Left cardiac atrium (tissue), 4 donors: ENCODE measurements around the gene RNF111. TPM values are rescaled to one million over a fixed set of nuclear protein-coding genes. Genes with fewer than 3 reads are reported as not detected.
"Not testable (repeated sequence)": the region's sequence is repeated elsewhere in the genome, so short reads cannot be mapped to it uniquely, and the experiment has no call there.

Source experiments
- ATAC-seq, 2 donors: fragments of 200-7000 bp; cut with Tn5 transposase; one replicate each; pipeline ENCODE4 v1.9.1; 2020; ENCODE audit warnings: mild to moderate bottlenecking in 2 of 2, moderate library complexity in 2 of 2
- DNase-seq: peaks from one replicate; pipeline ENCODE4 v3.0.0-alpha.2; 2020
- intact Hi-C, 2 donors: fragments of 100-400 bp; cut with DNase I; formaldehyde crosslinking; loops; one replicate each; pipeline versions ENCODE4 v1.14.1 to v1.15.1; 2022 to 2023
- total RNA-seq, 2 donors: library from RNA; stranded (reverse); fragmentation: NEBNext Ultra II Directional; extraction: Animal tissue kit (Norgen Biotek cat#: 25700); gene quantifications; one replicate each; pipeline ENCODE4 v1.2.1, GENCODE V29; 2021
- donor health status: DM: no; HTN: yes; CAD: no.
- donor health status: DM: no; HTN: yes; CAD: no; lungs with severe emphysema.
- donor health status: DM: yes; HTN: yes; CAD: no.
- donor health status: Dilated cardiomyopathy.

The RNF111 gene
- total RNA-seq, 2 donors from 2014 or later = 16.7 to 24.7 TPM

GRCh38 chr15:58992181-58992580, 4.7 kb downstream of the RNF111 start:
- intact Hi-C loops = no loop called here
- ATAC-seq (no peak), DNase-seq (no peak)

- intact Hi-C loops = no loop called here
- ATAC-seq = no peak
Observed at GRCh38 chr15:58994906-58995453, 7.5 kb downstream of the RNF111 start.

GRCh38 chr15:58999694-59000093, 12.2 kb downstream of the RNF111 start:
- no peak for DNase-seq
- intact Hi-C loops = no loop called here
- ATAC-seq = no peak

More at GRCh38 chr15:58994906-58995453, 7.5 kb downstream of the RNF111 start:
- DNase-seq = no peak

GRCh38 chr15:59000251-59000650, 12.8 kb downstream of the RNF111 start:
- intact Hi-C loops, DNase-seq, ATAC-seq: not testable (repeated sequence)

GRCh38 chr15:59001946-59002345, 14.5 kb downstream of the RNF111 start:
- no peak for DNase-seq
- no peak for ATAC-seq
- intact Hi-C loops = no loop called here

- intact Hi-C loops = no loop called here
- ATAC-seq (peak in 1 of 2 donors; percentile 34), DNase-seq (no peak)
Observed at GRCh38 chr15:59002418-59002859, 15.0 kb downstream of the RNF111 start.

- intact Hi-C loops = no loop called here
- no peak for DNase-seq
- ATAC-seq = no peak
Observed at GRCh38 chr15:59005579-59005978, 18.1 kb downstream of the RNF111 start.

- ATAC-seq (no peak), DNase-seq (no peak)
- intact Hi-C loops = no loop called here
Observed at GRCh38 chr15:59008086-59008485, 20.6 kb downstream of the RNF111 start.

GRCh38 chr15:59011262-59011952, 23.9 kb downstream of the RNF111 start:
- no peak for ATAC-seq
- no peak for DNase-seq
- intact Hi-C loops = no loop called here

- intact Hi-C loops = no loop called here
- no peak for DNase-seq
- ATAC-seq = no peak
Observed at GRCh38 chr15:59013246-59013873, 25.9 kb downstream of the RNF111 start.

- no peak for DNase-seq
- intact Hi-C loops = no loop called here
- ATAC-seq = no peak
Observed at GRCh38 chr15:59014068-59014467, 26.6 kb downstream of the RNF111 start.

GRCh38 chr15:59017449-59017848, 30.0 kb downstream of the RNF111 start:
- ATAC-seq (no peak), DNase-seq (no peak)
- intact Hi-C loops = no loop called here

GRCh38 chr15:59018833-59019232, 31.4 kb downstream of the RNF111 start:
- DNase-seq (no peak), ATAC-seq (no peak)
- intact Hi-C loops = no loop called here

GRCh38 chr15:59020322-59020721, 32.9 kb downstream of the RNF111 start:
- intact Hi-C loops = no loop called here
- DNase-seq (no peak), ATAC-seq (no peak)

- DNase-seq (no peak), ATAC-seq (no peak)
- intact Hi-C loops = no loop called here
Observed at GRCh38 chr15:59022188-59022587, 34.7 kb downstream of the RNF111 start.

GRCh38 chr15:59026207-59026606, 38.7 kb downstream of the RNF111 start:
- intact Hi-C loops = no loop called here

GRCh38 chr15:59028387-59028955, 41.0 kb downstream of the RNF111 start:
- intact Hi-C loops = no loop called here
- DNase-seq = no peak
- no peak for ATAC-seq

More at GRCh38 chr15:59026207-59026606, 38.7 kb downstream of the RNF111 start:
- DNase-seq (no peak), ATAC-seq (no peak)

GRCh38 chr15:59029554-59029953, 42.1 kb downstream of the RNF111 start:
- DNase-seq (no peak), ATAC-seq (no peak)
- intact Hi-C loops = no loop called here

- ATAC-seq = no peak
- no peak for DNase-seq
- intact Hi-C loops = no loop called here
Observed at GRCh38 chr15:59035201-59035600, 47.7 kb downstream of the RNF111 start.

- intact Hi-C loops = no loop called here
- ATAC-seq (no peak), DNase-seq (no peak)
Observed at GRCh38 chr15:59039225-59039624, 51.8 kb downstream of the RNF111 start.
